ENCODE results near the gene DNMT3L. TPM values are rescaled to one million over a fixed set of nuclear protein-coding genes. Genes with fewer than 3 reads are reported as not detected.

The DNMT3L gene
- total and polyA plus RNA-seq, 2 donors (not counting 1 experiment from before 2014, with no cell fraction given), result not detected

- Mint-ChIP-seq H3K9me3 (ENCODE audit: insufficient read depth) (no peaks in the 10 kb centered on the region), H3K27ac (no peak overlapping the region), H3K4me1 (peaks cover 45% of the 10 kb centered on the region), H3K4me3 (no peak overlapping the region), H3K27me3 (no peaks in the 10 kb centered on the region)
- H3K4me3 ChIP-seq (ENCODE audit: control extremely low read depth in 1 of 5, extremely low read depth in 1 of 5, insufficient read depth in 1 of 5, low read depth in 2 of 5, low read length in 4 of 5), result peak overlapping the region in 1 of 5 experiments; percentile 5
- no peaks in the 10 kb centered on the region for H4K20me1 ChIP-seq (ENCODE audit: control insufficient read depth, insufficient read depth, low read length, poor library complexity, severe bottlenecking)
- TF ChIP-seq CTCF (IDR thresholded peaks at IDR 0.05) (no peak), EZH2 (IDR thresholded peaks at IDR 0.05; ENCODE audit: borderline replicate concordance, insufficient read depth, low read depth, low read length, poor library complexity, severe bottlenecking) (no peak)
- DNase-seq (no peak), ATAC-seq (ENCODE audit: low read depth) (no peak)
- H2AFZ ChIP-seq (ENCODE audit: insufficient read depth, low read depth, low read length, poor library complexity, severe bottlenecking), result no peak overlapping the region
- POLR2A ChIA-PET, result no interaction called here
- no peaks in the 10 kb centered on the region for H3K79me2 ChIP-seq (ENCODE audit: control insufficient read depth, insufficient read depth, low read length)
- peaks cover 0 to 3% (median 0%) of the 10 kb centered on the region in 3 donors for H3K9me3 ChIP-seq (ENCODE audit: control extremely low read depth in 1 of 3, control insufficient read depth in 2 of 3, insufficient read depth in 1 of 3, low read length in 2 of 3)
- WGBS (ENCODE audit: insufficient coverage), result 68% methylated on average over 33 of the region's 33 CpGs
- no peak overlapping the region for H3K9ac ChIP-seq (ENCODE audit: low read length)
- peak overlapping the region; percentile 57 for H3K4me2 ChIP-seq (replicated peaks; ENCODE audit: low read depth, low read length, poor library complexity, severe bottlenecking)
- no peaks in the 10 kb centered on the region for H3K27me3 ChIP-seq (replicated peaks in 1 of 4; ENCODE audit: control extremely low read depth in 1 of 4, control insufficient read depth in 3 of 4, insufficient read depth in 4 of 4, low read length in 3 of 4)
- H3K4me1 ChIP-seq (ENCODE audit: control insufficient read depth in 2 of 2, insufficient read depth in 2 of 2, low read length in 2 of 2), result peaks cover 39 to 53% of the 10 kb centered on the region in 2 donors
- intact Hi-C loops (cut with micrococcal nuclease), result no loop called here
- H3K36me3 ChIP-seq (replicated peaks in 1 of 2; ENCODE audit: control extremely low read depth in 1 of 2, control insufficient read depth in 1 of 2, extremely low read depth in 1 of 2, insufficient read depth in 2 of 2, low read length in 1 of 2), result no peaks in the 10 kb centered on the region
- peak overlapping the region in 1 of 2 donors; percentile 12 for H3K27ac ChIP-seq (ENCODE audit: low read length in 2 of 2)
- CTCF ChIA-PET, result interaction anchor here (1.5 kb wide), 1 partner anchor 10 kb away, joined by 10 read pairs; no protein-coding TSS in a partner anchor
Observed at GRCh38 chr21:44293551-44294231, 32.0 kb upstream of the DNMT3L start.

GRCh38 chr21:44292812-44293195 lies 31.1 kb upstream of the DNMT3L start:
- H3K4me3 Mint-ChIP-seq, result peak overlapping the region; percentile 13
- POLR2A ChIA-PET, result no interaction called here

More at GRCh38 chr21:44292812-44293195, 31.1 kb upstream of the DNMT3L start:
- Histone ChIP-seq H3K4me3 (ENCODE audit: control extremely low read depth in 1 of 5, extremely low read depth in 1 of 5, insufficient read depth in 1 of 5, low read depth in 2 of 5, low read length in 4 of 5) (no peak overlapping the region), H2AFZ (ENCODE audit: insufficient read depth, low read depth, low read length, poor library complexity, severe bottlenecking) (no peak overlapping the region), H3K36me3 (replicated peaks in 1 of 2; ENCODE audit: control extremely low read depth in 1 of 2, control insufficient read depth in 1 of 2, extremely low read depth in 1 of 2, insufficient read depth in 2 of 2, low read length in 1 of 2) (no peaks in the 10 kb centered on the region), H3K9ac (ENCODE audit: low read length) (no peak overlapping the region), H3K4me1 (ENCODE audit: control insufficient read depth in 2 of 2, insufficient read depth in 2 of 2, low read length in 2 of 2) (peaks cover 30 to 44% of the 10 kb centered on the region in 2 donors), H3K4me2 (replicated peaks; ENCODE audit: low read depth, low read length, poor library complexity, severe bottlenecking) (no peak overlapping the region), H3K9me3 (ENCODE audit: control extremely low read depth in 1 of 3, control insufficient read depth in 2 of 3, insufficient read depth in 1 of 3, low read length in 2 of 3) (peaks cover 0 to 3% (median 0%) of the 10 kb centered on the region in 3 donors), H3K27me3 (replicated peaks in 1 of 4; ENCODE audit: control extremely low read depth in 1 of 4, control insufficient read depth in 3 of 4, insufficient read depth in 4 of 4, low read length in 3 of 4) (no peaks in the 10 kb centered on the region), H3K79me2 (ENCODE audit: control insufficient read depth, insufficient read depth, low read length) (no peaks in the 10 kb centered on the region), H4K20me1 (ENCODE audit: control insufficient read depth, insufficient read depth, low read length, poor library complexity, severe bottlenecking) (no peaks in the 10 kb centered on the region), H3K27ac (ENCODE audit: low read length in 2 of 2) (no peak overlapping the region)
- TF ChIP-seq CTCF (IDR thresholded peaks at IDR 0.05) (no peak), EZH2 (IDR thresholded peaks at IDR 0.05; ENCODE audit: borderline replicate concordance, insufficient read depth, low read depth, low read length, poor library complexity, severe bottlenecking) (no peak)
- DNase-seq (no peak), ATAC-seq (ENCODE audit: low read depth) (no peak)
- intact Hi-C loops (cut with micrococcal nuclease), result no loop called here
- Mint-ChIP-seq H3K4me1 (peaks cover 36% of the 10 kb centered on the region), H3K9me3 (ENCODE audit: insufficient read depth) (no peaks in the 10 kb centered on the region), H3K27me3 (no peaks in the 10 kb centered on the region), H3K27ac (no peak overlapping the region)
- WGBS (ENCODE audit: insufficient coverage), result 93% methylated on average over 11 of the region's 15 CpGs
- CTCF ChIA-PET, result no interaction called here

All from B cell (primary cell).